T-helper 17 cell (primary cell): Measurements from ENCODE around the gene RAB14. TPM values are rescaled to one million over a fixed set of nuclear protein-coding genes. Genes with fewer than 3 reads are reported as not detected.

Experiments
- ATAC-seq: fragments of 150-1000 bp; cut with Tn5 transposase; 2 replicates; pipeline ENCODE4 v1.10.0; 2021; ENCODE audit warnings: mild to moderate bottlenecking, moderate library complexity
- DNase-seq, 3 donors: peaks; one replicate each; pipeline versions ENCODE4 v3.0.0 to v3.0.0-alpha.2; 2020 to 2021
- H3K9me3 ChIP-seq: one replicate; pipeline ENCODE4 v1.7.0; 2013; ENCODE audit warnings: low read length, mild to moderate bottlenecking; ENCODE audit not compliant: control insufficient read depth, poor library complexity, severe bottlenecking
- H3K27ac Mint-ChIP-seq: one replicate; pipeline ENCODE4 v1.8.0; 2022; ENCODE audit warnings: mild to moderate bottlenecking, moderate library complexity, mixed read lengths
- H3K27me3 Mint-ChIP-seq: one replicate; pipeline ENCODE4 v1.8.0; 2022; ENCODE audit warnings: mixed read lengths
- H3K36me3 Mint-ChIP-seq: one replicate; pipeline ENCODE4 v1.8.0; 2022; ENCODE audit warnings: low read depth, mixed read lengths
- H3K4me1 Mint-ChIP-seq: one replicate; pipeline ENCODE4 v1.8.0; 2022; ENCODE audit warnings: mild to moderate bottlenecking, mixed read lengths
- H3K4me3 Mint-ChIP-seq: one replicate; pipeline ENCODE4 v1.8.0; 2022; ENCODE audit warnings: mild to moderate bottlenecking, moderate library complexity, mixed read lengths
- total RNA-seq, 4 donors: library from RNA in 2 of 4; stranded (reverse) in 2 of 4; gene quantifications; one replicate each; pipeline ENCODE4 v1.2.3 and lab custom pipeline; 2022 to 2026

Gene RAB14
- total RNA-seq, 2 donors from 2014 or later, result 42.1 to 49.8 TPM

GRCh38 chr9:121194730-121195129 lies 6.9 kb downstream of the RAB14 start:
- DNase-seq (no peak), ATAC-seq (no peak)
- no peaks in the 10 kb centered on the region for H3K9me3 ChIP-seq
- H3K4me1 Mint-ChIP-seq, result peaks cover 43% of the 10 kb centered on the region
- H3K4me3 Mint-ChIP-seq, result no peak overlapping the region
- H3K27me3 Mint-ChIP-seq, result no peaks in the 10 kb centered on the region
- no peaks in the 10 kb centered on the region for H3K36me3 Mint-ChIP-seq
- H3K27ac Mint-ChIP-seq, result peak overlapping the region; percentile 92

GRCh38 chr9:121192959-121193640 lies 8.6 kb downstream of the RAB14 start:
- DNase-seq, result no peak
- H3K27ac Mint-ChIP-seq, result peak overlapping the region; percentile 92
- no peaks in the 10 kb centered on the region for H3K9me3 ChIP-seq
- peak overlapping the region; percentile 31 for H3K4me3 Mint-ChIP-seq
- no peaks in the 10 kb centered on the region for H3K27me3 Mint-ChIP-seq
- peaks cover 36% of the 10 kb centered on the region for H3K4me1 Mint-ChIP-seq
- ATAC-seq, result peak; percentile 77
- H3K36me3 Mint-ChIP-seq, result no peaks in the 10 kb centered on the region

GRCh38 chr9:121192518-121192917 lies 9.2 kb downstream of the RAB14 start:
- no peaks in the 10 kb centered on the region for H3K9me3 ChIP-seq
- Mint-ChIP-seq H3K27ac (peak overlapping the region; percentile 83), H3K4me1 (peaks cover 36% of the 10 kb centered on the region), H3K36me3 (no peaks in the 10 kb centered on the region), H3K4me3 (peak overlapping the region; percentile 3), H3K27me3 (no peaks in the 10 kb centered on the region)
- no peak for DNase-seq
- ATAC-seq, result no peak

GRCh38 chr9:121191235-121191634 lies 10.4 kb downstream of the RAB14 start:
- Mint-ChIP-seq H3K36me3 (no peaks in the 10 kb centered on the region), H3K27me3 (no peaks in the 10 kb centered on the region), H3K27ac (peak overlapping the region; percentile 83), H3K4me1 (peaks cover 33% of the 10 kb centered on the region), H3K4me3 (no peak overlapping the region)
- DNase-seq, result no peak
- ATAC-seq, result no peak
- no peaks in the 10 kb centered on the region for H3K9me3 ChIP-seq

DNA sequence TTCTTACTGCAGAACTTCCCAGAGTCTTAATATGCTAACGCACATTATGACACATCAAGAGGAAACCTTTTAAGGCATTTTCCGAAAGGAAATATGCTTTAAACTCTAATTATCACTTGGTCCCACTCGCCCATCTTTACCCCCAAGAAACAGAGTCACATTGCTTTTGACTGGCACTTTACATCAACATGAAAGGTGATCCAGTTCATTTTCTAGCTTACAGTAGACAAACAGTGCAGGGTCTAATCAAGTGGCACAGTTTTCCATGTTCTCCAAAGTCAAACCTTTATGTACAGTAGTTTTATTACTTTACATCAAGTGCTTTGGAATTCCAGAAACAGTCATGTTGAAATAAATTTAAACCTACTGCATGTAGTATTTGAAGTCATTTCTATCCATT lies 12.0 kb downstream of the RAB14 start:
- H3K27me3 Mint-ChIP-seq, result no peaks in the 10 kb centered on the region
- ATAC-seq, result no peak
- no peaks in the 10 kb centered on the region for H3K9me3 ChIP-seq

GRCh38 chr9:121189006-121189405 lies 12.7 kb downstream of the RAB14 start:
- no peaks in the 10 kb centered on the region for H3K27me3 Mint-ChIP-seq
- H3K4me3 Mint-ChIP-seq, result no peak overlapping the region
- ATAC-seq (no peak), DNase-seq (no peak)
- H3K9me3 ChIP-seq, result no peaks in the 10 kb centered on the region
- peaks cover 36% of the 10 kb centered on the region for H3K4me1 Mint-ChIP-seq
- H3K36me3 Mint-ChIP-seq, result peaks cover 2% of the 10 kb centered on the region
- peak overlapping the region; percentile 76 for H3K27ac Mint-ChIP-seq

More for the DNA sequence above, 12.0 kb downstream of the RAB14 start:
- H3K27ac Mint-ChIP-seq, result peak overlapping the region; percentile 76
- H3K36me3 Mint-ChIP-seq, result peaks cover 2% of the 10 kb centered on the region
- H3K4me3 Mint-ChIP-seq, result no peak overlapping the region
- no peak for DNase-seq
- H3K4me1 Mint-ChIP-seq, result peaks cover 38% of the 10 kb centered on the region

DNA sequence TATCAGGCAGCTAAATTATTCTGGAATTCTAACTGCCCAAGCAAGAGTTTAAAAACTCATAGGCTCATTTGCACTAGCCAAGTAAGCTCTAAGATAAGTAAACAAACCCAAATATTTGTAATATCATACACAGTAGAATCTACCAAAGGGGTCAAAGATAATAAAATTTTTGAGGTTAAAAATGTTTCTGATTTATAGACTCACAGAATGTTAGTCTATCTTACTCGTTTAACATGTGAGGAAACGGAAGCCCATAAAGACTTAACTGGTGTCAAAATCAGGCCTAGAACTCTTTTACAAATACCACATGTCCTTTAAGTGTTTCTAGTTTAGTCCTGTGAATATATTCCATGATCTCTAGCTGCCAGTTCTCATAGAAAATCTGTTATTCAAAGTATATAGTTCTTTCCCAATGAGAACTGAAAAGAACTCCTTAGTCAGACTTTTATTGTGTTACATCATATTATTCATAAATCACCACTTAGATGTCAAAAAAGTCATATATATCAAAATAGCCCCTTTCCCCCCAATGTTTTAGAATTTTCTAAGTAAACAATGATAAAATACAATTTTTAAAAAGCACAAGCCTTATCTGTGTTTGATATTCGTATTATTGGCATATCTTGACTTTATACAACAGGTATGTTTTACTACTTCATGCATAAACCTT lies 13.9 kb downstream of the RAB14 start:
- Mint-ChIP-seq H3K36me3 (peaks cover 2% of the 10 kb centered on the region), H3K4me3 (no peak overlapping the region), H3K4me1 (peaks cover 34% of the 10 kb centered on the region), H3K27me3 (no peaks in the 10 kb centered on the region), H3K27ac (peak overlapping the region; percentile 21)
- DNase-seq (no peak), ATAC-seq (no peak)
- H3K9me3 ChIP-seq, result no peaks in the 10 kb centered on the region

DNA sequence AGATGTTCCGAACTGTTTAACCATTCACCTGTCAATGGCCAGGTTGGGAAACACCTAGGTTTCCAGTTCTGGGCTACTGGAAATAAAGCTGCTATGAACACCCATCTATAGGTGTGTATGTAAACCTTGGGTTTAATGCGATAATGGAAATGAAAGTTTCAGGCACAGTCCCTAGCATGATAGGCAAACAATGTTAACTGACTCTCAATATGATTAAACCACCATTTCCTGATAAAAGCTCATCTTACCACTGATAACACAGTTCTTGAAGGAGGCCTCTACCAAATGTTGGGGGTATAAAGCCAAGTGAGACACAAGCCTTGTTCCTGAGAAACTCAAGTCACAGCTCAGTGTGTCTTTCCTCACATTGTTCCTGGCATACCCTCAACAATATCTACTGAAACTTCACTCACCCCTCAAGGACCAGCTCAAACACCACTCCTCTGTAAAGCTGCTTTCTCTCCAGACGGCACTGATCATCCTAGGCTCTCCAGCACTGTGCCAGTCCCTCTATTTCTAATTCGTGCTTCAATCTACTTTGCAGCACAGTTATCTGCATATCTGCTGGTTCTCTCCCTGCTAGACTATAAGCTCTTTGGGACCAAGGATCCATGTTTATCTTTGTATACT lies 15.8 kb downstream of the RAB14 start:
- no peaks in the 10 kb centered on the region for H3K9me3 ChIP-seq
- Mint-ChIP-seq H3K27ac (peak overlapping the region; percentile 88), H3K4me1 (peaks cover 35% of the 10 kb centered on the region), H3K27me3 (no peaks in the 10 kb centered on the region), H3K36me3 (peaks cover 2% of the 10 kb centered on the region), H3K4me3 (peak overlapping the region; percentile 61)
- ATAC-seq (peak; percentile 65), DNase-seq (no peak)

GRCh38 chr9:121185178-121185745 lies 16.4 kb downstream of the RAB14 start:
- peaks cover 32% of the 10 kb centered on the region for H3K4me1 Mint-ChIP-seq
- DNase-seq (no peak), ATAC-seq (peak; percentile 45)
- no peaks in the 10 kb centered on the region for H3K27me3 Mint-ChIP-seq
- H3K27ac Mint-ChIP-seq, result peak overlapping the region; percentile 88
- peaks cover 2% of the 10 kb centered on the region for H3K36me3 Mint-ChIP-seq
- no peaks in the 10 kb centered on the region for H3K9me3 ChIP-seq
- peak overlapping the region; percentile 61 for H3K4me3 Mint-ChIP-seq

DNA sequence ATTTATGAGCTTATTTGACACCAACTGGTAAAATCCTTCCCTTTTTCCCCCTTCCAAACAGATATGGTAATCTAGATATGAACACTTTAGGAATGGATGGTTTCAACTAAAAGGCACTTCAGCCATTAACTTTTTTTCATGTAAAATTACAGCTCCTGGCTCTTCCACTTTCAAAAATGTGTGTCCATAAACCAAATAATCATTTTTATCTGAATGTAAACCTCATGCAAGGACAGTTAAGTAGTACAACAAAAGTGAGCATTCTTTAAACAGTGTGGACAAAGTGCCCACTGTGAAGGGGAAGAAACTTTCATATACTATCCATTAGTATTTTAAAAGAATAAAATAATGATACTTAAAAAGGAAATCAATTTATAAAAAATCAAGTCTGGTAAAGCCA lies 17.2 kb downstream of the RAB14 start:
- Mint-ChIP-seq H3K27me3 (no peaks in the 10 kb centered on the region), H3K27ac (peak overlapping the region; percentile 88), H3K4me1 (peaks cover 29% of the 10 kb centered on the region), H3K4me3 (no peak overlapping the region), H3K36me3 (peaks cover 2% of the 10 kb centered on the region)
- DNase-seq, result no peak
- ATAC-seq, result no peak
- no peaks in the 10 kb centered on the region for H3K9me3 ChIP-seq

GRCh38 chr9:121183666-121184423 lies 17.8 kb downstream of the RAB14 start:
- no peak overlapping the region for H3K4me3 Mint-ChIP-seq

GRCh38 chr9:121182989-121183388 lies 18.7 kb downstream of the RAB14 start:
- Mint-ChIP-seq H3K4me1 (peaks cover 29% of the 10 kb centered on the region), H3K36me3 (peaks cover 2% of the 10 kb centered on the region), H3K27ac (peak overlapping the region; percentile 88), H3K27me3 (no peaks in the 10 kb centered on the region), H3K4me3 (peak overlapping the region; percentile 8)
- DNase-seq, result no peak
- no peaks in the 10 kb centered on the region for H3K9me3 ChIP-seq
- no peak for ATAC-seq

More at GRCh38 chr9:121183666-121184423, 17.8 kb downstream of the RAB14 start:
- Mint-ChIP-seq H3K4me1 (peaks cover 29% of the 10 kb centered on the region), H3K27me3 (no peaks in the 10 kb centered on the region), H3K27ac (peak overlapping the region; percentile 88), H3K36me3 (peaks cover 2% of the 10 kb centered on the region)
- H3K9me3 ChIP-seq, result no peaks in the 10 kb centered on the region
- DNase-seq, result no peak
- ATAC-seq, result no peak
